Right atrium auricular region (tissue), 2 donors: ENCODE measurements around the gene ITSN2. TPM values are rescaled to one million over a fixed set of nuclear protein-coding genes. Genes with fewer than 3 reads are reported as not detected.

ENCODE experiments used
- DNase-seq: peaks from one replicate; pipeline ENCODE4 v3.0.0-alpha.2; 2019; ENCODE audit warnings: low spot score
- H3K27ac ChIP-seq, 2 donors: fragments of 200-600 bp; sonication (generic); 1 replicate in 1 of 2; 2 replicates in 1 of 2; pipeline ENCODE4 v1.5.1; 2016 to 2019
- H3K27me3 ChIP-seq, 2 donors: fragments of 200-600 bp; sonication (generic); one replicate each; pipeline versions ENCODE4 v1.5.1 to v1.6.0; 2017 to 2019
- H3K36me3 ChIP-seq: fragments of 200-600 bp; sonication (generic); one replicate; pipeline ENCODE4 v1.5.1; 2016
- H3K4me1 ChIP-seq, 2 donors: fragments of 200-600 bp; sonication (generic); one replicate each; pipeline versions ENCODE4 v1.5.1 to v1.6.0; 2017 to 2019
- H3K4me3 ChIP-seq, 2 donors: fragments of 200-600 bp; sonication (generic); 1 replicate in 1 of 2; 2 replicates in 1 of 2; pipeline ENCODE4 v1.5.1; 2017 to 2019; ENCODE audit warnings: mild to moderate bottlenecking in 1 of 2, moderate library complexity in 1 of 2
- H3K9me3 ChIP-seq, 2 donors: fragments of 200-600 bp; sonication (generic); one replicate each; pipeline ENCODE4 v1.5.1; 2019
- total RNA-seq, 2 donors: library from RNA; depleted of rRNA; stranded (reverse); fragments of >200 nt; gene quantifications; one replicate each; pipeline ENCODE4 v1.1.0, GENCODE V29; 2016
- TF ChIP-seq, protein P1 (sequence below), 2 donors: fragments of 200-600 bp; sonication (generic); IDR thresholded peaks; one replicate each; pipeline ENCODE4 v1.5.1; 2019; ENCODE audit warnings: antibody characterized with exemption in 2 of 2

The ITSN2 gene
- total RNA-seq, 2 donors from 2014 or later: 40.1 to 40.4 TPM

DNA sequence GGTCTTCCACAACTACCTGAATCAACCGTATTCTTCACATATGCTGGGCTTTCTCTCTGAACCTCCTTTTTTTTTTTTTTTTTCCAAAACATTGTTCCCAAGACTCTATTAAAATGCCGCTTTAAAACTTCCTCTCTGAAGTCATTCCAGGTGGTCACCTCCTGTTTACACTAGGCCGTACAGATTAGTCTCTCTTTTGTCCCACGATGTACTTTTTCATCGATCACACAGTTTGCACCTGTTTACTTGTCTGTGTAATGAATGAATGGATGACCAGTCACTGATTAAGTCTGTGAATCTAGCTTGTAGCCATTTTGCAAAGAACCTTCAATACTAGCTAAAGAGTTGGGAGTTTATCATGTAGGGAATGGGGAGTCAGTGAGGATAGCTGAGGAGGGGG lies 202.2 kb downstream of the ITSN2 start:
- peaks cover 12% of the 10 kb centered on the region for H3K36me3 ChIP-seq
- no peaks in the 10 kb centered on the region for H3K4me1 ChIP-seq
- no peak overlapping the region for H3K27ac ChIP-seq
- no peak for DNase-seq
- TF ChIP-seq, protein P1, sequence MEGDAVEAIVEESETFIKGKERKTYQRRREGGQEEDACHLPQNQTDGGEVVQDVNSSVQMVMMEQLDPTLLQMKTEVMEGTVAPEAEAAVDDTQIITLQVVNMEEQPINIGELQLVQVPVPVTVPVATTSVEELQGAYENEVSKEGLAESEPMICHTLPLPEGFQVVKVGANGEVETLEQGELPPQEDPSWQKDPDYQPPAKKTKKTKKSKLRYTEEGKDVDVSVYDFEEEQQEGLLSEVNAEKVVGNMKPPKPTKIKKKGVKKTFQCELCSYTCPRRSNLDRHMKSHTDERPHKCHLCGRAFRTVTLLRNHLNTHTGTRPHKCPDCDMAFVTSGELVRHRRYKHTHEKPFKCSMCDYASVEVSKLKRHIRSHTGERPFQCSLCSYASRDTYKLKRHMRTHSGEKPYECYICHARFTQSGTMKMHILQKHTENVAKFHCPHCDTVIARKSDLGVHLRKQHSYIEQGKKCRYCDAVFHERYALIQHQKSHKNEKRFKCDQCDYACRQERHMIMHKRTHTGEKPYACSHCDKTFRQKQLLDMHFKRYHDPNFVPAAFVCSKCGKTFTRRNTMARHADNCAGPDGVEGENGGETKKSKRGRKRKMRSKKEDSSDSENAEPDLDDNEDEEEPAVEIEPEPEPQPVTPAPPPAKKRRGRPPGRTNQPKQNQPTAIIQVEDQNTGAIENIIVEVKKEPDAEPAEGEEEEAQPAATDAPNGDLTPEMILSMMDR (IDR thresholded peaks at IDR 0.05): no peak
- H3K27me3 ChIP-seq: no peaks in the 10 kb centered on the region
- H3K4me3 ChIP-seq: no peak overlapping the region
- H3K9me3 ChIP-seq: no peaks in the 10 kb centered on the region

DNA sequence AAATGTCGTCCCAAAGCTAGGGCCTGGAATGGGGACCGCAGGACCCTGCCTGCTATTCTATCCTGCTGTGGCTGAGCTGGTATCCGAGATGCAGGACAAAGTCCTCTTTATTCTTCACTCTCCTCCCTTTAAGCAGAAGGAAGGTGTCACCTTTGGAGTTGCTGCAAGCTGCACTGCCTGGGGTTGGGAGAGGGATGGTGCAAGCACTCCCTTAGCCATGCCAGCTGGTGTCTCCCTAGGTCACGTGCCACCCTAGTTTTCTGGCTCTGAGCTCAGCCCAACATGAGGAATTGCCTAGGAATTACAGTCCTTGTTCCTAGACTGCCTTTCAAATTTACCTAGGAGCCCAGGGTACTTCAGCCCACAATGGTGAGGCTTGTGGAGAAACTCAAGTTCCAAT lies 206.9 kb downstream of the ITSN2 start:
- peaks cover 13% of the 10 kb centered on the region for H3K36me3 ChIP-seq
- no peak for DNase-seq
- H3K27me3 ChIP-seq: no peaks in the 10 kb centered on the region
- TF ChIP-seq, protein P1 (IDR thresholded peaks at IDR 0.05): no peak
- H3K27ac ChIP-seq: no peak overlapping the region
- H3K9me3 ChIP-seq: no peaks in the 10 kb centered on the region
- no peaks in the 10 kb centered on the region for H3K4me1 ChIP-seq
- H3K4me3 ChIP-seq: no peak overlapping the region

Other genes starting within 250 kb of the ITSN2 start
- under 1 TPM in 1 of 2 donors, not detected in 1; 0.39 TPM for gene PFN4, start 237.2 kb downstream of the ITSN2 start, total RNA-seq
- gene FAM228B, start 237.1 kb downstream of the ITSN2 start, total RNA-seq: 10 to 100 TPM; 15.6 to 31.1 TPM
- 1 to 10 TPM in 1 of 2 donors, under 1 TPM in 1; 0.51 to 1.8 TPM for gene FAM228A, start 185.5 kb downstream of the ITSN2 start, total RNA-seq
- 10 to 100 TPM; 33.8 to 43.6 TPM for gene NCOA1, start 130.7 kb upstream of the ITSN2 start, total RNA-seq